ENCODE results near the gene RAB8B.
"Not testable (repeated sequence)": the region's sequence is repeated elsewhere in the genome, so short reads cannot be mapped to it uniquely, and the experiment has no call there.

The RAB8B gene

DNA sequence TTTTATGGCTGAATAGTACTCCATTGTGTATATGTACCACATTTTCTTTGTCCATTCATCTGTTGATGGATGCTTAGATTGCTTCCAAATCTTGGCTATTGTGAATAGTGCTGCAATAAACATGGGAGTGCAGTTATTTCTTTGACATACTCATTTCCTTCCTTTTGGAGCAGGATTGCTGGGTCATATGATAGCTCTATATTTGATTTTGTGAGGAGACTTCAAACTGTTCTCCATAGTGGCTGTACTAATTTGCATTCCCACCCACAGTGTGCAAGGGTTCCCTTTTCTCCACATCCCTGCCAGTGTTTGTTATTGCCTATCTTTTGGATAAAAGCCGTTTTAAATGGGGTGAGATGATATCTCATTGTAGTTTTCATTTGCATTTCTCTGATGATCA lies 47.7 kb downstream of the RAB8B start:
- not testable (repeated sequence) for DNase-seq (ENCODE audit: low spot score)

DNA sequence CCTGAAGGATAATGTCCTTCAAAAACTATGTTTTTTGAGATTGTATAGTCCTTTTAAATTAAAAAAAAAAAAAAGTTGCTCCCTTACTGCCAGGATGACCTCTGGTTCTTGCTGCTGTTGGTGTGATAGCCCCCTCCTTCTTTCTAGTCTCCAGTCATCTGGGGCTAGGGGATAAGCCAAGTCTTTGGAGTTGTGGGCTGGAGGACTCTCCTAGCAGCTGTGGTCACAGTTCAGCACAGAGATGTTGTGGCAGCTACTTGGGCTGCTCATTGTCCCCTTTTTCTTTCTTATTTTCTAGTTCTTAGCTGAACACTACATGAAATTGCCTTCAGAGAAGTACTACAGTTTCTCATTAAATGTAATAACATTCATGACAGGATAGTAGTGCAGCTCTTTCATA lies 48.8 kb downstream of the RAB8B start:
- DNase-seq (ENCODE audit: low spot score), result no peak

- DNase-seq (ENCODE audit: low spot score), result peak; percentile 40
Observed at GRCh38 chr15:63238796-63239195, 49.4 kb downstream of the RAB8B start.

DNA sequence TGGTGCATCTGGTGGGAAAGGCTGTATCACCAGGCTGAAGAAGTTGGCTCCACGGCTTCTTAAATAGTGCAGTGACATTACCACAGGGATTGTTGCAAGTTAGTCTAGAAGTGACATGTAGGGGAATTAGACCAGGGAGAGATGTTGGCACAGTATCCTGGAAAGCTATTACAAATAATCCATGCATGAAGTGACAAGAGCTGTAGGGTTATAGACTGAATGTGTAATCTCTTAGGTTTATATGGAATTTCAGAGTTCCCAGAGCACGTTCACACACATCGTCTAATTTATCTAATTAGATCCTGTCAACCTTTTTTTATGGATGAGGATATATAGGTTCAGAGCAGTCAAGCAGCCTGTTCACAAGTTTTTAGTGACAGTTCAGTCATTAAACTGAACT lies 50.7 kb downstream of the RAB8B start:
- DNase-seq (ENCODE audit: low spot score), result no peak

- no peak for DNase-seq (ENCODE audit: low spot score)
Observed at GRCh38 chr15:63241316-63241715, 51.9 kb downstream of the RAB8B start.

DNA sequence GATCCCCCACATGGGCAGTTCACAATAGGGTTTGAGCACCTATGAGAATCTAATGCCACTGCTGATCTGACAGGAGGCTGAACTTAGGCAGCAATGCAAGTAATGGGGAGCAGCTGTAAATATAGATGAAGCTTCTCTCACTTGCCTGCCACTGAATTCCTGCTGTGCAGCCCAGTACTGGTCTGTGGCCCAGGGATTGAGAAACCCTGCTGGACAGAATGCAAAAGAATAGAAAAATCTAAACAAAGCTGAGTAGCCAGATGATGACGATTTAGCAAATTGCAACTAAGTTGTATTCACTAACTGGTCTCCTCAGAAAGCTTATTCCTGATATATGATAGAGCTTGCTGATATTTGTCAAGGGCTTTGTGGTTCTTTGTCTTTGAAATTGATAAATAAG lies 53.7 kb downstream of the RAB8B start:
- DNase-seq (ENCODE audit: low spot score), result peak; percentile 55

GRCh38 chr15:63243776-63244175 lies 54.4 kb downstream of the RAB8B start:
- no peak for DNase-seq (ENCODE audit: low spot score)

- DNase-seq (ENCODE audit: low spot score), result peak; percentile 41
Observed at GRCh38 chr15:63244399-63244798, 55.0 kb downstream of the RAB8B start.

DNA sequence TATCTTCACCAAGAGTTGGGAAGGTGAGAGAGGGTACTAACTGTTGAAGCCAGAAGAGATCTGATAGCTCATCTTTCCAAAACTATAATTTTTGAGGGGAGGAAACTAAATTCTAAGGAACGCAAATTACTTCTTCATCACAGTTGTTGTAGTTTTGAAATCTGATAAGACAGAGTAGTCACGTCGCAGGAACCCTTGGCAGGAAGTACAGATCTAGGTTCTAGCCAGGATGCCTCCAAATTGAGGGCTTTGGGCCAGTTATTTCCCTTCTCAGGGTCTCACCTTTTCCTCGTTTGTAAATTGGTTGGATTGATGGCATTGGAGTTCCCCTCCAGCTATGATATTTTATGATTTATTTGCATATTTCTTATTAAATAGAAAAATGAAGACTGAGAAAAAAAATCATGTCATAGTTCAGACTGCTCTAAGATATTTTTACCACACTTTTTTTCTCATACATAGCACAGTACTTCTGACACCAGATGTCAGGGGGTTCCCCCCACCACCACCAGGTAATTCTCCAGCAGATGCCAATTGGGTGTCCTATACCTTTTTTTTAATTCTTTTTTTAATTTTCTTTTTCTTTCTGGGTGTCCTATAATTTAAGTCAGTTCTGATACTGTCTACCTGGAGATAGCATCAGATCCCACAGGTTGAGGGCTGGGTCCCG lies 55.7 kb downstream of the RAB8B start:
- no peak for DNase-seq (ENCODE audit: low spot score)

- peak; percentile 69 for DNase-seq (ENCODE audit: low spot score)
Observed at GRCh38 chr15:63246691-63247469, 57.5 kb downstream of the RAB8B start.

DNA sequence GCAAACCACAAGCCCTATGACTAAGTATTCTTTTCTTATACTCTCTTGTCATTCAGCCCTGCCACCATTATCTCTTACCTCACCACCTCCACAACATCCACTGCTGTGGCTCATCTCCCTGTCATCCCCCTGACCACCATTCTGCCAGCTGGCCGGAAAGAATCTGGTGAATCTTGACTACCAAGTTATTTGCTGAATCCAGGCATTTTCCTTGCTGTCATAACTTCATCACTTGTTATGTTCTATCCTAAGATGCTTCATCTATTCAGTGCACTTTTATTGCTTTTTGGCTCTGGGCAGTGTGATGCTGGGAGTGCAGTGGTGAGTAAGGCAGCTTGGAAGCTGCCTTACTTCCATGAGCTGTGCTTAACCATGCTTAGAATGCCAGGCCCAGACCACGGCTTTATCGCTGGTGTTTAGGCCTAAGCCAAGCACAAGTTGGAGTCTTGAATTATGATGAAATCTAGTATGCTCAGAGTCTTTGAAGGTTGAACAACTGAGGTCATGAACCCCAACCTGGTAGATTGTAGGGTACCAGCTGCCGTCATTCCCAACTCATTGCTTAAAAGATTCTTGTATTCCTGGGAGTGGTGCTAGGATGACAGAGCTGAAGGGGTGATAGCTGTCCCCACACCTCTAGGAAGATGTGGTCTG lies 61.0 kb downstream of the RAB8B start:
- DNase-seq (ENCODE audit: low spot score), result peak; percentile 85

GRCh38 chr15:63251701-63252100 lies 62.3 kb downstream of the RAB8B start:
- no peak for DNase-seq (ENCODE audit: low spot score)

DNA sequence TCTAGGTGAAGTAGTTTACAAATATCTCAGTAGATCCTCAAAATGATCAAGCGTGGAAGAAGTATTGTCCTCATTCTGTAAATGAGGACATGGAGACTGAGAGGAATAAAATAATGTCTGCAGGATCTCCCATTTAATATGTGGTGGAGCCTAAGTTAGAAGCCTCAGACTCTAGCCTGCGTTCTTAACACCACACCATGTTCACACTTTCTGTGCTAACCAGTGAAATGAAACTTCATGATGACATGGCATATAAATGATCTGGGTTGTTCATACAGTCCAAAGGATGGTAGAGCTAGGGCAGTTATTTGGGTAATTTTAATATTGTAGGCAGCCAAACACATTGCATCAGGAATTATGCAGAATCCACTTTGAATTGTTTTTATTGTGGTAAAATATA lies 62.9 kb downstream of the RAB8B start:
- DNase-seq (ENCODE audit: low spot score), result no peak

GRCh38 chr15:63254991-63255390 lies 65.6 kb downstream of the RAB8B start:
- DNase-seq (ENCODE audit: low spot score), result no peak

GRCh38 chr15:63255489-63255990 lies 66.1 kb downstream of the RAB8B start:
- DNase-seq (ENCODE audit: low spot score), result no peak

DNA sequence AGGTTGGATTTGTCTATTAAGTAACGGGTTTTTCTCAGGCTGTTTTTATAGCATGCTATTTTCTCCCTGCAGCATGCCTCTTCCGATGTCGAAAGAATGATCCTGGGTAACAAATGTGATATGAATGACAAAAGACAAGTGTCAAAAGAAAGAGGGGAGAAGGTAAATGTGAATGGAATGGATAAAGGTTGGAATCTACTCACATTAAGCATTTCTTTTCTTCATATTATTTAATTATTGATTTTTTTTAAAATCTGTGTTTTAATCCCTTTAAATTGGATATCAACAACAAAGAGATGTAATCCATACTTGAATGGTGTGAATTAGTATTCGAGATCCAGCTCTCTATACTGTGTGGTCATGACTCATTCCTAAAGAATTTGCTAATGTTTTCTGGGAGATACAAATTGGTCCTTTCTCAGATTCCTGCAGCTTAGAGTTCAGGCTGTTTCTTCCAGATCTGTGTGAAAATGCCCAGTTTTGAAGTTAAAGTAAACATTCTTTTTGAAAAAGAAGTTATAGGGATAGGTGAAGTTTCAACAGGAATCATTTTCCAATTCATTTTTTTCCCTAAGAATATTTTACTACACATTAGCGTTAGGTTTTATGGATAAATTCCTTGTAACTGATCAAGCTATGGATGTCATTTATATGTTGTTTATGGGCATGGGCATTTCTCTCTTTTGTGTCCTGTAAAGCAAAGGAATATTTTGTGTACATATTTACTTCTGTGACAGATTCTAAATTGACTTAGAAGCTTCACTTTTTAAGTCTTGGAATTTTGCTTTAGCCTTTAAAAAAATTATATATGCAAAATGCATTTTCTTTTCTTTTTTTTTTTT lies 67.2 kb downstream of the RAB8B start:
- DNase-seq (ENCODE audit: low spot score), result peak; percentile 75

GRCh38 chr15:63258658-63259057 lies 69.3 kb downstream of the RAB8B start:
- DNase-seq (ENCODE audit: low spot score), result no peak

- DNase-seq (ENCODE audit: low spot score), result no peak
Observed at GRCh38 chr15:63260791-63261190, 71.4 kb downstream of the RAB8B start.

DNA sequence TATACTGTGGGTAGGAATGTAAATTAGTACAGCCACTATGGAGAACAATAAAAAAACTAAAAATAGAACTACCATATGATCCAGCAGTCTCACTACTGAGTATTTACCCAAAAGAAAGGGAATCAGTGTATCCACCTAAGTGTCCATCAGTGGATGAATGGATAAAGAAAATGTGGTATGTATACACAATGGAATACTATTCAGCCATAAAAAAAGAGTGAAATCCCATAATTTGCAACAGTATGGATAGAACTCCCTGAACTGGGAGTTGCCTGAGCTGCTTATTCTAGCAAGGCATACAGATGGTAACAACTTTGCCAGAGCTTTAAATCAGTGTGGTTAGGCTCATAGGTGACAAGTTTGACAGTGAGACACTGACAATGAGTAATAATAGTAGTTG lies 71.9 kb downstream of the RAB8B start:
- DNase-seq (ENCODE audit: low spot score), result no peak

DNA sequence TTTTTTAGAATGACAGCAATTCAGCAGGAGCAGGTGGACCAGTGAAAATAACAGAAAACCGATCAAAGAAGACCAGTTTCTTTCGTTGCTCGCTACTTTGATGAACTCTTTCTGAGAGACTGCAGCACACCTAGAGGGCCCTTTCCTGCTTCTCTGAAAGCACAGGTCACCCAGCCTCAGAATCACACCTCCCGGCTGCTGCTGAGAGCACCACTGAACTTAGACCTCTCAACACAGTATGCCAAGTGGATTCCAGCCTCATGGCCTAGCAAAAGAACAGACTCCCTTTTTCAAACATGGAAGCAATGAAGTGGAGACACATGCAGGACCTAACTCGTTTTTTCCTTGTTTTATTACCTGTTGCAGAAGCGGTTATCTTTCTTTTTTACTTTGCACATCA lies 74.1 kb downstream of the RAB8B start:
- DNase-seq (ENCODE audit: low spot score), result no peak

- no peak for DNase-seq (ENCODE audit: low spot score)
Observed at GRCh38 chr15:63264688-63265293, 75.4 kb downstream of the RAB8B start.

DNA sequence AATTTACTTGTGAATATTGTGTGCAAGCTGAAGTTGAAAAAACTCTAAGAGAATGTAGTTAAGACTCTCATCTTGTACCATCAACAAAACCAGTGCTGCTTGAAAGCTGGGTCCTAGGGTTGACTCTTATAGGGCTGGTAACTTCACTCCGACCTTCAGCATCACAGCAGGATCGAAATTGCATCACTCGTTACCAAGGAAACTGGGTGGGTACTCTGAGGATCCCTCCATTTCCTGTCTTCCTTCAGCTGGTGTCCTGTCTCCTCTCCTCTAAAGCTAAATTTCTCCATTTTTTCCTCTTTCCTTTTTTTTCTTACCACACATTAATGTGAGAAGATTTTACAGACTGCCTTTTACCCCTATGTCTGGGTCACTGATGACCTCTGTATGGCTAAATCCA lies 85.0 kb downstream of the RAB8B start:
- DNase-seq (ENCODE audit: low spot score), result no peak
